ENCODE measurements around the gene SLC25A39.

GRCh38 chr17:44272954-44273353, 51.7 kb downstream of the SLC25A39 start:
- TF ChIP-seq POLR2A (IDR thresholded peaks at IDR 0.05) (no peak), POLR2AphosphoS5 (IDR thresholded peaks at IDR 0.05) (no peak), CTCF (IDR thresholded peaks at IDR 0.05) (no peak)

All from transverse colon (tissue), 4 donors.